ENCODE measurements around the gene GARIN5A.

- TF ChIP-seq CTCF (optimal IDR thresholded peaks at IDR 0.05 in 1 of 3, IDR thresholded peaks at IDR 0.05 in 1 of 3, conservative IDR thresholded peaks at IDR 0.05 in 1 of 3; ENCODE audit: extremely low read depth in 1 of 3, insufficient read depth in 2 of 3, low read length in 3 of 3) (no peak), EZH2 (IDR thresholded peaks at IDR 0.05; ENCODE audit: low read length) (no peak)
These were observed 4.9 kb upstream of the GARIN5A start for GRCh38 chr19:50481351-50482149.
